H1 (cell line): ENCODE data around the gene NDUFB4. TPM values are rescaled to one million over a fixed set of nuclear protein-coding genes. Genes with fewer than 3 reads are reported as not detected.

ENCODE experiments used
- CTCF ChIA-PET: fragments of 300-600 bp; sonication (Branson Sonifier 250); formaldehyde crosslinking; loops from one replicate; lab custom pipeline; 2021; ENCODE audit not compliant: partially characterized antibody; lab: Charles Lee
- POLR2A ChIA-PET: fragments of 300-600 bp; sonication (Branson Sonifier 250); formaldehyde crosslinking; loops from one replicate; lab custom pipeline; 2021; ENCODE audit warnings: inconsistent platforms; ENCODE audit not compliant: partially characterized antibody; lab: Charles Lee
- DNase-seq, 2 experiments: peaks; one replicate each; pipeline versions ENCODE4 v3.0.0 to v3.0.0-alpha.2; 2010 to 2022; ENCODE audit warnings: low spot score in 2 of 2, low read depth in 1 of 2, mixed read lengths in 1 of 2
- FAIRE-seq: peaks from 2 replicates; lab custom pipeline; 2011; peaks lifted over from hg19 to GRCh38; lab: Jason Lieb, UNC
- H2AFZ ChIP-seq: 2 replicates; pipeline ENCODE4 v1.8.1; 2012; ENCODE audit warnings: low read length, inconsistent platforms
- H2AK5ac ChIP-seq: 2 replicates; pipeline ENCODE4 v1.6.1; 2013; ENCODE audit warnings: low read depth, low read length
- H2BK120ac ChIP-seq: replicated peaks from 2 replicates; pipeline ENCODE3; 2013; ENCODE audit warnings: low read depth, low read length, inconsistent platforms
- H2BK12ac ChIP-seq: 2 replicates; pipeline ENCODE4 v1.6.1; 2013; ENCODE audit warnings: low read depth, low read length
- H2BK15ac ChIP-seq: 2 replicates; pipeline ENCODE4 v1.6.1; 2013; ENCODE audit warnings: low read length
- H2BK20ac ChIP-seq: 2 replicates; pipeline ENCODE4 v1.6.1; 2013; ENCODE audit warnings: low read length
- H2BK5ac ChIP-seq: 2 replicates; pipeline ENCODE4 v1.6.1; 2013; ENCODE audit warnings: low read depth, low read length
- H3K14ac ChIP-seq: 2 replicates; pipeline ENCODE4 v1.6.1; 2013; ENCODE audit warnings: inconsistent platforms; ENCODE audit not compliant: insufficient read length
- H3K18ac ChIP-seq: 2 replicates; pipeline ENCODE4 v1.6.1; 2013; ENCODE audit warnings: low read length; ENCODE audit errors: extremely low read depth
- H3K23ac ChIP-seq: 2 replicates; pipeline ENCODE4 v1.6.1; 2013; ENCODE audit warnings: inconsistent platforms; ENCODE audit not compliant: insufficient read length
- H3K23me2 ChIP-seq: 2 replicates; pipeline ENCODE4 v1.6.1; 2013; ENCODE audit warnings: low read depth, low read length
- H3K27ac ChIP-seq: 2 replicates; pipeline ENCODE4 v1.6.1; 2011; ENCODE audit warnings: low read depth, low read length, inconsistent platforms
- H3K27me3 ChIP-seq, 4 experiments: replicated peaks in 1 of 4; 1 replicate in 1 of 4; 2 replicates in 3 of 4; pipeline versions ENCODE4 v1.6.1 to v1.8.1; 2011 to 2013; ENCODE audit warnings: low read length in 3 of 4, mild to moderate bottlenecking in 3 of 4, inconsistent platforms in 2 of 4, mixed read lengths in 2 of 4, moderate library complexity in 1 of 4; ENCODE audit not compliant: control insufficient read depth in 3 of 4, insufficient read depth in 3 of 4; ENCODE audit errors: extremely low read depth in 1 of 4
- H3K36me3 ChIP-seq, 4 experiments: 2 replicates each; pipeline versions ENCODE4 v1.6.1 to v1.8.1; 2011 to 2013; ENCODE audit warnings: mild to moderate bottlenecking in 4 of 4, low read length in 3 of 4, moderate library complexity in 2 of 4, control low read depth in 1 of 4, inconsistent platforms in 1 of 4; ENCODE audit not compliant: insufficient read depth in 4 of 4, control insufficient read depth in 2 of 4
- H3K4ac ChIP-seq: replicated peaks from 2 replicates; pipeline ENCODE3; 2013; ENCODE audit warnings: low read length, low read depth, mixed read lengths, inconsistent platforms; ENCODE audit not compliant: insufficient read length
- H3K4me1 ChIP-seq, 4 experiments: replicated peaks in 1 of 4; 1 replicate in 1 of 4; 2 replicates in 3 of 4; pipeline versions ENCODE4 v1.6.1 to v1.8.1; 2011 to 2013; ENCODE audit warnings: low read length in 3 of 4, inconsistent platforms in 2 of 4, mixed read lengths in 1 of 4; ENCODE audit not compliant: insufficient read depth in 4 of 4, control insufficient read depth in 3 of 4
- H3K4me2 ChIP-seq, 2 experiments: 2 replicates each; pipeline versions ENCODE4 v1.6.1 to v1.8.1; 2011 to 2013; ENCODE audit warnings: low read depth in 2 of 2, low read length in 2 of 2, control low read depth in 1 of 2, inconsistent platforms in 1 of 2, mild to moderate bottlenecking in 1 of 2; ENCODE audit not compliant: insufficient read depth in 1 of 2
- H3K4me3 ChIP-seq, 4 experiments: fragments of 200-600, 300-600 bp in 1 of 4; sonication (generic), shearing (Covaris generic), sonication (Bioruptor Twin) in 1 of 4; 2 replicates each; pipeline versions ENCODE4 v1.5.1 to v1.8.1; 2011 to 2016; ENCODE audit warnings: low read length in 4 of 4, low read depth in 3 of 4, control low read depth in 2 of 4, inconsistent platforms in 2 of 4, mild to moderate bottlenecking in 2 of 4, mixed read lengths in 1 of 4, moderate library complexity in 1 of 4; ENCODE audit not compliant: insufficient read depth in 2 of 4; ENCODE audit errors: extremely low read depth in 1 of 4
- H3K56ac ChIP-seq: replicated peaks from 2 replicates; pipeline ENCODE3; 2013; ENCODE audit warnings: low read depth, mild to moderate bottlenecking, mixed read lengths, low read length, inconsistent platforms; ENCODE audit not compliant: insufficient read length
- H3K79me1 ChIP-seq: 2 replicates; pipeline ENCODE4 v1.6.1; 2013; ENCODE audit warnings: low read depth, low read length, control low read depth
- H3K79me2 ChIP-seq, 2 experiments: 2 replicates each; pipeline versions ENCODE4 v1.6.1 to v1.8.1; 2012 to 2013; ENCODE audit warnings: low read length in 2 of 2, mild to moderate bottlenecking in 2 of 2, inconsistent platforms in 1 of 2; ENCODE audit not compliant: insufficient read depth in 2 of 2, control insufficient read depth in 1 of 2
- H3K9ac ChIP-seq, 4 experiments: replicated peaks in 1 of 4; 1 replicate in 1 of 4; 2 replicates in 3 of 4; pipeline versions ENCODE4 v1.6.1 to v1.8.1; 2011 to 2013; ENCODE audit warnings: low read depth in 3 of 4, low read length in 3 of 4, control low read depth in 2 of 4, mild to moderate bottlenecking in 2 of 4, moderate library complexity in 2 of 4, inconsistent platforms in 1 of 4; ENCODE audit errors: extremely low read depth in 1 of 4
- H3K9me3 ChIP-seq, 2 experiments: 2 replicates each; pipeline versions ENCODE4 v1.6.1 to v1.8.1; 2012 to 2013; ENCODE audit warnings: mild to moderate bottlenecking in 2 of 2, moderate library complexity in 2 of 2, control low read depth in 1 of 2, inconsistent platforms in 1 of 2, low read depth in 1 of 2, low read length in 1 of 2, mixed read lengths in 1 of 2; ENCODE audit not compliant: insufficient read depth in 2 of 2
- H4K20me1 ChIP-seq, 2 experiments: replicated peaks in 1 of 2; 2 replicates each; pipeline versions ENCODE3 to v1.8.1; 2011 to 2013; ENCODE audit warnings: inconsistent platforms in 2 of 2, low read length in 2 of 2, mild to moderate bottlenecking in 1 of 2; ENCODE audit not compliant: insufficient read depth in 2 of 2, control insufficient read depth in 1 of 2
- H4K5ac ChIP-seq: 2 replicates; pipeline ENCODE4 v1.6.1; 2013; ENCODE audit warnings: low read length, low read depth, mixed read lengths, inconsistent platforms; ENCODE audit not compliant: insufficient read length
- H4K8ac ChIP-seq: 2 replicates; pipeline ENCODE4 v1.8.0; 2013; ENCODE audit warnings: mild to moderate bottlenecking, moderate library complexity, low read length, inconsistent platforms; ENCODE audit not compliant: insufficient read depth; ENCODE audit errors: extremely low read depth
- H4K91ac ChIP-seq: replicated peaks from 2 replicates; pipeline ENCODE3; 2013; ENCODE audit warnings: low read length, mixed read lengths, inconsistent platforms; ENCODE audit not compliant: insufficient read length
- KDM5A ChIP-seq: fragments of 200-600 bp; IDR thresholded peaks from 2 replicates; pipeline ENCODE4 v1.7.1; 2012; ENCODE audit warnings: mild to moderate bottlenecking, low read length, inconsistent platforms, mixed read lengths
- POLR2AphosphoS5 ChIP-seq: IDR thresholded peaks from 2 replicates; pipeline ENCODE4 v1.6.1; 2011; ENCODE audit warnings: low read depth, low read length
- RFX5 ChIP-seq: IDR thresholded peaks from 2 replicates; pipeline ENCODE4 v1.6.1; 2011; ENCODE audit warnings: low read depth, low read length, improper control_type of control experiment, borderline replicate concordance
- WGBS, 2 experiments: shearing (Covaris generic) in 1 of 2; methylation state at CpG; one replicate each; pipeline versions ENCODE4 v1.1.6 to v1.1.7; 2013 to 2015; ENCODE audit warnings: low lambda C conversion rate in 2 of 2, mixed read lengths in 2 of 2, inconsistent platforms in 1 of 2, low coverage in 1 of 2, missing lambda C conversion rate in 1 of 2; ENCODE audit not compliant: insufficient replicate concordance in 2 of 2, insufficient coverage in 1 of 2, insufficient read length in 1 of 2; ENCODE audit errors: extremely low coverage in 1 of 2, missing lambda C conversion rate in 1 of 2; 5-methylcytosine and 5-hydroxymethylcytosine counted together
- polyA plus RNA-seq, 7 experiments: library from polyadenylated mRNA; depleted of rRNA in 3 of 7; stranded (reverse) in 5 of 7; unstranded in 2 of 7; fragments of >200 nt in 5 of 7; fragments of 200-250 nt in 2 of 7; gene quantifications; 1 replicate in 5 of 7; 2 replicates in 1 of 7; 4 replicates in 1 of 7; pipeline versions ENCODE4 v1.2.1 to v1.2.3, GENCODE V29; 2011 to 2013; ENCODE audit warnings: missing spikeins in 2 of 7, mixed read lengths in 2 of 7
- total RNA-seq: library from RNA; stranded (reverse); fragmentation: NEBNext Ultra II Directional; extraction: Animal tissue kit (Norgen Biotek cat#: 25700); gene quantifications from 2 replicates; pipeline ENCODE4 v1.2.1, GENCODE V29; 2021

The NDUFB4 gene
- total and polyA plus RNA-seq, 2 of the 8 experiments (the other 6 are each of a cell fraction or from before 2014, with no cell fraction given) = 184 to 382 TPM

GRCh38 chr3:120572027-120572426 is 24.1 kb upstream of the NDUFB4 start:
- H2BK5ac ChIP-seq = no peak overlapping the region
- H3K9ac ChIP-seq = no peak overlapping the region
- no peak overlapping the region for H3K27ac ChIP-seq
- H2BK20ac ChIP-seq = no peak overlapping the region
- ChIA-PET CTCF (no interaction called here), POLR2A (no interaction called here)
- no peak overlapping the region for H3K4ac ChIP-seq
- H4K5ac ChIP-seq = no peak overlapping the region
- peaks cover 8 to 19% (median 10%) of the 10 kb centered on the region in 4 experiments for H3K4me1 ChIP-seq
- no peaks in the 10 kb centered on the region for H3K79me2 ChIP-seq
- H3K23ac ChIP-seq = no peak overlapping the region
- no peak overlapping the region for H2AFZ ChIP-seq
- no peak for DNase-seq
- no peak overlapping the region for H3K18ac ChIP-seq
- peaks cover 7 to 19% of the 10 kb centered on the region in 2 experiments; a peak in 3 of 4 replicates for H3K9me3 ChIP-seq
- H3K4me2 ChIP-seq = no peak overlapping the region
- H3K36me3 ChIP-seq = peaks cover 0 to 5% (median 0%) of the 10 kb centered on the region in 4 experiments; a peak in 1 of 8 replicates
- H2AK5ac ChIP-seq = no peak overlapping the region
- H4K91ac ChIP-seq = no peak overlapping the region
- no peak overlapping the region for H2BK12ac ChIP-seq
- no peak overlapping the region for H4K8ac ChIP-seq
- no peak overlapping the region for H3K56ac ChIP-seq
- H3K14ac ChIP-seq = no peak overlapping the region
- no peak overlapping the region for H2BK120ac ChIP-seq
- no peaks in the 10 kb centered on the region for H3K79me1 ChIP-seq
- no peak for TF ChIP-seq KDM5A
- no peak for TF ChIP-seq POLR2AphosphoS5
- TF ChIP-seq RFX5 = no peak
- H2BK15ac ChIP-seq = no peak overlapping the region
- FAIRE-seq = no peak
- WGBS, 2 experiments = 92% methylated on average over 2 of the region's 2 CpGs; no CpG with 5 or more reads in 1 of the 2 experiments
- H4K20me1 ChIP-seq = no peaks in the 10 kb centered on the region
- no peaks in the 10 kb centered on the region for H3K27me3 ChIP-seq
- H3K4me3 ChIP-seq = no peak overlapping the region
- H3K23me2 ChIP-seq = no peaks in the 10 kb centered on the region
